Neutrophil (primary cell): Measurements from ENCODE around the gene TSHZ1.

Source experiments
- H3K27ac ChIP-seq: fragments of 200-600 bp; sonication (generic); 2 replicates; pipeline ENCODE4 v1.5.1; 2016; ENCODE audit warnings: mild to moderate bottlenecking, moderate library complexity
- H3K27me3 ChIP-seq: fragments of 200-600 bp; sonication (generic); 2 replicates; pipeline ENCODE4 v1.6.0; 2016; ENCODE audit warnings: mild to moderate bottlenecking
- H3K36me3 ChIP-seq: fragments of 200-600 bp; sonication (generic); 2 replicates; pipeline ENCODE4 v1.5.1; 2017
- H3K4me1 ChIP-seq, 2 experiments: fragments of 200-600 bp in 1 of 2; sonication (generic) in 1 of 2; 1 replicate in 1 of 2; 2 replicates in 1 of 2; pipeline versions ENCODE4 v1.5.1 to v1.6.1; 2013 to 2016; ENCODE audit warnings: low read depth in 1 of 2, low read length in 1 of 2, mild to moderate bottlenecking in 1 of 2, moderate library complexity in 1 of 2; ENCODE audit not compliant: control insufficient read depth in 1 of 2, insufficient read depth in 1 of 2
- H3K4me3 ChIP-seq, 2 experiments: fragments of 200-600 bp in 1 of 2; sonication (generic) in 1 of 2; 1 replicate in 1 of 2; 2 replicates in 1 of 2; pipeline ENCODE4 v1.5.1; 2013 to 2016; ENCODE audit warnings: low read depth in 1 of 2, low read length in 1 of 2, mild to moderate bottlenecking in 1 of 2, moderate library complexity in 1 of 2
- H3K9me3 ChIP-seq: fragments of 200-600 bp; sonication (generic); 2 replicates; pipeline ENCODE4 v1.5.1; 2016
- TF ChIP-seq, protein P1 (sequence below): fragments of 200-600 bp; sonication (generic); IDR thresholded peaks from 2 replicates; pipeline ENCODE4 v1.5.1; 2016; ENCODE audit warnings: antibody characterized with exemption

TSHZ1 gene

DNA sequence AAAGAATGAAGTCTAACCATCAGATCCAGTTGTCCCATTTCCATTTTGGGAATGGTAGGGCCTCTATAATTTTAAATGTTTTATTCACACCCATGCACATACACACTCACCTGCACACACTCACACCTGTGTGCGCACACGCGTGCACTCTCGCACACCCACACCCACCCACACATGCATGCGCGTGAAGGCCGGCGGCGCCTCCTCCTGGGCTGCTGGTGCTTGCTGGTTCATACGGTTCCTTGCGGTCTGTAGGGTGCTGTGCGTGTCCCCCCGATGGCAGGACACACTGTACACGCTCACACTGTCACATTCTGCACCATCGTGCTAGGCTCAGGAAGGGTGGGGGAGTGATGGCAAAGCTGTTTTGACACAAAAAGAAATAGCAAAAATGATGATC, 63.2 kb downstream of the TSHZ1 start:
- H3K9me3 ChIP-seq = no peaks in the 10 kb centered on the region
- TF ChIP-seq, protein P1, sequence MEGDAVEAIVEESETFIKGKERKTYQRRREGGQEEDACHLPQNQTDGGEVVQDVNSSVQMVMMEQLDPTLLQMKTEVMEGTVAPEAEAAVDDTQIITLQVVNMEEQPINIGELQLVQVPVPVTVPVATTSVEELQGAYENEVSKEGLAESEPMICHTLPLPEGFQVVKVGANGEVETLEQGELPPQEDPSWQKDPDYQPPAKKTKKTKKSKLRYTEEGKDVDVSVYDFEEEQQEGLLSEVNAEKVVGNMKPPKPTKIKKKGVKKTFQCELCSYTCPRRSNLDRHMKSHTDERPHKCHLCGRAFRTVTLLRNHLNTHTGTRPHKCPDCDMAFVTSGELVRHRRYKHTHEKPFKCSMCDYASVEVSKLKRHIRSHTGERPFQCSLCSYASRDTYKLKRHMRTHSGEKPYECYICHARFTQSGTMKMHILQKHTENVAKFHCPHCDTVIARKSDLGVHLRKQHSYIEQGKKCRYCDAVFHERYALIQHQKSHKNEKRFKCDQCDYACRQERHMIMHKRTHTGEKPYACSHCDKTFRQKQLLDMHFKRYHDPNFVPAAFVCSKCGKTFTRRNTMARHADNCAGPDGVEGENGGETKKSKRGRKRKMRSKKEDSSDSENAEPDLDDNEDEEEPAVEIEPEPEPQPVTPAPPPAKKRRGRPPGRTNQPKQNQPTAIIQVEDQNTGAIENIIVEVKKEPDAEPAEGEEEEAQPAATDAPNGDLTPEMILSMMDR = no peak
- H3K36me3 ChIP-seq = no peaks in the 10 kb centered on the region
- no peaks in the 10 kb centered on the region for H3K27me3 ChIP-seq
- H3K4me3 ChIP-seq = no peak overlapping the region
- H3K27ac ChIP-seq = no peak overlapping the region
- H3K4me1 ChIP-seq = peaks cover 7 to 13% of the 10 kb centered on the region in 2 experiments

DNA sequence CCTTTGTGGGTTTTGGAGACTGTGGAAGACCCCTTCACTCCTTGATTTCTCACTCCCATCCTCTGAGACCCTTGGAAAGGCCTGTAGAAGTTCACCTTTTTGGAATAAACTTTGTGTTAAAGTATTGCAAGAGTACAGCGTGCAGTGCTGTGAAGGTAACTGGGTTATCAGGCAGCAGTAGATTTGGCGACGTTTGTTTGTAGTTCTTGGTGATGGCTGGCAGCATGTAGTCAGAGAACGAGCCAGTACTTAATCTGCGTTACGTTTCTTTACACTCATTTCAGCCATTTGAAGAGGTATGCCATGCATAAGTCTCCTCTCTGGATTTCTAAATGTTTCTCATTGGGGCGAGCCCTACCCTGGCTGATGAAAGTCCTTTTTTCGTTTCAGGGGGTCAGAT, 64.6 kb downstream of the TSHZ1 start:
- no peaks in the 10 kb centered on the region for H3K9me3 ChIP-seq
- TF ChIP-seq, protein P1 = no peak
- no peaks in the 10 kb centered on the region for H3K36me3 ChIP-seq
- H3K27ac ChIP-seq = no peak overlapping the region
- H3K27me3 ChIP-seq = no peaks in the 10 kb centered on the region
- no peak overlapping the region for H3K4me3 ChIP-seq
- H3K4me1 ChIP-seq = peaks cover 8 to 13% of the 10 kb centered on the region in 2 experiments

DNA sequence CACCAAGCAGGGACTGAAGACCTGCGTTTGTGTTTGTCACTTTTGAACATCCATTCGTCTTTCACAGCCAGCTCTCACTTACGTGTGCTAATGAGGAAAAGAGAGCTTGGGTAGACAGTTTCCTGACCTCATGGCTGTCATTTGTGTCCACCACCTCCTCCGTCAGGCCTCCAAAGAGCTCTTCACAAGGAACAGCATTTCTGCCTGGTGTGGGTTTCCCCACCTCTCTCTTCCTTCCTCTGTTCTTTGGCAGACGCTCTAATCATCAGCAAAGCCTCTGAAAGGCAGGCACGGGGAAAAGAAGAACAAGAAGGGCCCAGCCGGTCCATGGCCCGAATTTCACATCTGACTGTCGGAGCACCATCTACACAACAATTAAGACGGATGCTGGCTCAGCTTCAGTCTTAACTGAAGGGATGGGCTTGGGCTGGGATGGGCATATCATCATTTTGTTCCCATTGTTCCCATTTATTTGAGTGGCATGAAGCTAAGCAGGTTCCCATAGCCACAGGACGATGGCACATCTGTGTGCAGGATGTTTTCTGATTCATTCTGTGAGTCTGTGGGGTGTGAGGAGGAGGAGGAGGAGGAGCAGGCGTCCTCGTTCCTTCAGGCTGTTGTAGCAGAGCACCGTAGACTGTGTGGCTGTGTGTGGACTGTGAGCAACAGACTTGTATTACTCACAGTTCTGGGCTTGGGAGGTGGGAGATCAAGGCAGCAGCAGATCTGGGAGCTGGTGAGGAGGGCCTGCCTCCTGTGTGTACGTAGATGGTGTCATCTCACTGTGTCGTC, 66.4 kb downstream of the TSHZ1 start:
- H3K27ac ChIP-seq = no peak overlapping the region
- TF ChIP-seq, protein P1 = no peak
- H3K4me3 ChIP-seq = no peak overlapping the region
- H3K27me3 ChIP-seq = no peaks in the 10 kb centered on the region
- no peaks in the 10 kb centered on the region for H3K9me3 ChIP-seq
- peaks cover 13 to 21% of the 10 kb centered on the region in 2 experiments for H3K4me1 ChIP-seq
- H3K36me3 ChIP-seq = no peaks in the 10 kb centered on the region

DNA sequence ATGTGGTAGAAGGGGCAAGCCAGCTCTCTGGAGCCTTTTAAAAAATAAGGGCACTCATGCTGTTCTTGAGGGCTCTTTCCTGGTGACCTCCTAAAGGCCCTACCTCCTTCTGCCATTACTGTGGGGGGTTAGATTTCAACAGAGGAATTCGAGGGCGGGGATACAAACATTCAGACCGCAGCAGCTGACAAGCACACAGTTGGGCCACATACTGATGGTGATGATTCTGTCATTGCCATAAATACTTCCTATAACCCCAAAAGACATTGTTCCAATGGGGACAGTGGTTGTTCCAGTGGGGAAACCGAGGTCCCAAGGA, 67.0 kb downstream of the TSHZ1 start:
- Histone ChIP-seq H3K27ac (no peak overlapping the region), H3K4me3 (no peak overlapping the region), H3K36me3 (no peaks in the 10 kb centered on the region), H3K9me3 (no peaks in the 10 kb centered on the region), H3K27me3 (no peaks in the 10 kb centered on the region), H3K4me1 (peaks cover 13 to 21% of the 10 kb centered on the region in 2 experiments)
- TF ChIP-seq, protein P1 = no peak

DNA sequence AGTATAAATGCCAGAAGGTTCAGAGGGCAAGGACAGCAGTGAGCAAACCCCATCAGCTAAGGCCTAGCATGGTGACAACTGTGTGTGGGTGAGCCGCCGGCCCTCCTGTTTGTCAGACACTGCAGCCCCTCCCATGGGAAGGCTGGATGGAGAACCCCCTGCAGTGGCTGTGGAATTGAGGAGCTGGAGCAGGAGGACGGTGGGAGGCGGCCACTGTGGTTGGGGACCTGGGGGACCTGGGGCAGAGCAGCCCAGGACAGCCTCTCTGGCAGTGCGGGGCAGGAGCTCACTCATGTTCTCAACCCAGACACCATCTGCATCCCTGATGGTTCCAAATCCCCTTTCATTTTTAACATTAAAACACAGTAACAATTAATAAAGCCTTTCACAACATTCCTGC, 68.8 kb downstream of the TSHZ1 start:
- H3K36me3 ChIP-seq = no peaks in the 10 kb centered on the region
- no peaks in the 10 kb centered on the region for H3K9me3 ChIP-seq
- no peaks in the 10 kb centered on the region for H3K27me3 ChIP-seq
- H3K27ac ChIP-seq = no peak overlapping the region
- H3K4me1 ChIP-seq = peaks cover 13 to 21% of the 10 kb centered on the region in 2 experiments
- TF ChIP-seq, protein P1 = no peak
- no peak overlapping the region for H3K4me3 ChIP-seq
